H1 (cell line): Measurements from ENCODE around the gene MACC1. TPM values are rescaled to one million over a fixed set of nuclear protein-coding genes. Genes with fewer than 3 reads are reported as not detected.

Source experiments
- CTCF ChIA-PET: fragments of 300-600 bp; sonication (Branson Sonifier 250); formaldehyde crosslinking; loops from one replicate; lab custom pipeline; 2021; ENCODE audit not compliant: partially characterized antibody; lab: Charles Lee
- POLR2A ChIA-PET: fragments of 300-600 bp; sonication (Branson Sonifier 250); formaldehyde crosslinking; loops from one replicate; lab custom pipeline; 2021; ENCODE audit warnings: inconsistent platforms; ENCODE audit not compliant: partially characterized antibody; lab: Charles Lee
- DNase-seq, 2 experiments: peaks; one replicate each; pipeline versions ENCODE4 v3.0.0 to v3.0.0-alpha.2; 2010 to 2022; ENCODE audit warnings: low spot score in 2 of 2, low read depth in 1 of 2, mixed read lengths in 1 of 2
- FAIRE-seq: peaks from 2 replicates; lab custom pipeline; 2011; peaks lifted over from hg19 to GRCh38; lab: Jason Lieb, UNC
- H2AFZ ChIP-seq: 2 replicates; pipeline ENCODE4 v1.8.1; 2012; ENCODE audit warnings: low read length, inconsistent platforms
- H2AK5ac ChIP-seq: 2 replicates; pipeline ENCODE4 v1.6.1; 2013; ENCODE audit warnings: low read depth, low read length
- H2BK120ac ChIP-seq: replicated peaks from 2 replicates; pipeline ENCODE3; 2013; ENCODE audit warnings: low read depth, low read length, inconsistent platforms
- H2BK12ac ChIP-seq: 2 replicates; pipeline ENCODE4 v1.6.1; 2013; ENCODE audit warnings: low read depth, low read length
- H2BK15ac ChIP-seq: 2 replicates; pipeline ENCODE4 v1.6.1; 2013; ENCODE audit warnings: low read length
- H2BK20ac ChIP-seq: 2 replicates; pipeline ENCODE4 v1.6.1; 2013; ENCODE audit warnings: low read length
- H2BK5ac ChIP-seq: 2 replicates; pipeline ENCODE4 v1.6.1; 2013; ENCODE audit warnings: low read depth, low read length
- H3K14ac ChIP-seq: 2 replicates; pipeline ENCODE4 v1.6.1; 2013; ENCODE audit warnings: inconsistent platforms; ENCODE audit not compliant: insufficient read length
- H3K18ac ChIP-seq: 2 replicates; pipeline ENCODE4 v1.6.1; 2013; ENCODE audit warnings: low read length; ENCODE audit errors: extremely low read depth
- H3K23ac ChIP-seq: 2 replicates; pipeline ENCODE4 v1.6.1; 2013; ENCODE audit warnings: inconsistent platforms; ENCODE audit not compliant: insufficient read length
- H3K23me2 ChIP-seq: 2 replicates; pipeline ENCODE4 v1.6.1; 2013; ENCODE audit warnings: low read depth, low read length
- H3K27ac ChIP-seq: 2 replicates; pipeline ENCODE4 v1.6.1; 2011; ENCODE audit warnings: low read depth, low read length, inconsistent platforms
- H3K27me3 ChIP-seq, 4 experiments: replicated peaks in 1 of 4; 1 replicate in 1 of 4; 2 replicates in 3 of 4; pipeline versions ENCODE4 v1.6.1 to v1.8.1; 2011 to 2013; ENCODE audit warnings: low read length in 3 of 4, mild to moderate bottlenecking in 3 of 4, inconsistent platforms in 2 of 4, mixed read lengths in 2 of 4, moderate library complexity in 1 of 4; ENCODE audit not compliant: control insufficient read depth in 3 of 4, insufficient read depth in 3 of 4; ENCODE audit errors: extremely low read depth in 1 of 4
- H3K36me3 ChIP-seq, 4 experiments: 2 replicates each; pipeline versions ENCODE4 v1.6.1 to v1.8.1; 2011 to 2013; ENCODE audit warnings: mild to moderate bottlenecking in 4 of 4, low read length in 3 of 4, moderate library complexity in 2 of 4, control low read depth in 1 of 4, inconsistent platforms in 1 of 4; ENCODE audit not compliant: insufficient read depth in 4 of 4, control insufficient read depth in 2 of 4
- H3K4ac ChIP-seq: replicated peaks from 2 replicates; pipeline ENCODE3; 2013; ENCODE audit warnings: low read length, low read depth, mixed read lengths, inconsistent platforms; ENCODE audit not compliant: insufficient read length
- H3K4me1 ChIP-seq, 4 experiments: replicated peaks in 1 of 4; 1 replicate in 1 of 4; 2 replicates in 3 of 4; pipeline versions ENCODE4 v1.6.1 to v1.8.1; 2011 to 2013; ENCODE audit warnings: low read length in 3 of 4, inconsistent platforms in 2 of 4, mixed read lengths in 1 of 4; ENCODE audit not compliant: insufficient read depth in 4 of 4, control insufficient read depth in 3 of 4
- H3K4me2 ChIP-seq, 2 experiments: 2 replicates each; pipeline versions ENCODE4 v1.6.1 to v1.8.1; 2011 to 2013; ENCODE audit warnings: low read depth in 2 of 2, low read length in 2 of 2, control low read depth in 1 of 2, inconsistent platforms in 1 of 2, mild to moderate bottlenecking in 1 of 2; ENCODE audit not compliant: insufficient read depth in 1 of 2
- H3K4me3 ChIP-seq, 4 experiments: fragments of 200-600, 300-600 bp in 1 of 4; sonication (generic), shearing (Covaris generic), sonication (Bioruptor Twin) in 1 of 4; 2 replicates each; pipeline versions ENCODE4 v1.5.1 to v1.8.1; 2011 to 2016; ENCODE audit warnings: low read length in 4 of 4, low read depth in 3 of 4, control low read depth in 2 of 4, inconsistent platforms in 2 of 4, mild to moderate bottlenecking in 2 of 4, mixed read lengths in 1 of 4, moderate library complexity in 1 of 4; ENCODE audit not compliant: insufficient read depth in 2 of 4; ENCODE audit errors: extremely low read depth in 1 of 4
- H3K56ac ChIP-seq: replicated peaks from 2 replicates; pipeline ENCODE3; 2013; ENCODE audit warnings: low read depth, mild to moderate bottlenecking, mixed read lengths, low read length, inconsistent platforms; ENCODE audit not compliant: insufficient read length
- H3K79me1 ChIP-seq: 2 replicates; pipeline ENCODE4 v1.6.1; 2013; ENCODE audit warnings: low read depth, low read length, control low read depth
- H3K79me2 ChIP-seq, 2 experiments: 2 replicates each; pipeline versions ENCODE4 v1.6.1 to v1.8.1; 2012 to 2013; ENCODE audit warnings: low read length in 2 of 2, mild to moderate bottlenecking in 2 of 2, inconsistent platforms in 1 of 2; ENCODE audit not compliant: insufficient read depth in 2 of 2, control insufficient read depth in 1 of 2
- H3K9ac ChIP-seq, 4 experiments: replicated peaks in 1 of 4; 1 replicate in 1 of 4; 2 replicates in 3 of 4; pipeline versions ENCODE4 v1.6.1 to v1.8.1; 2011 to 2013; ENCODE audit warnings: low read depth in 3 of 4, low read length in 3 of 4, control low read depth in 2 of 4, mild to moderate bottlenecking in 2 of 4, moderate library complexity in 2 of 4, inconsistent platforms in 1 of 4; ENCODE audit errors: extremely low read depth in 1 of 4
- H3K9me3 ChIP-seq, 2 experiments: 2 replicates each; pipeline versions ENCODE4 v1.6.1 to v1.8.1; 2012 to 2013; ENCODE audit warnings: mild to moderate bottlenecking in 2 of 2, moderate library complexity in 2 of 2, control low read depth in 1 of 2, inconsistent platforms in 1 of 2, low read depth in 1 of 2, low read length in 1 of 2, mixed read lengths in 1 of 2; ENCODE audit not compliant: insufficient read depth in 2 of 2
- H4K20me1 ChIP-seq, 2 experiments: replicated peaks in 1 of 2; 2 replicates each; pipeline versions ENCODE3 to v1.8.1; 2011 to 2013; ENCODE audit warnings: inconsistent platforms in 2 of 2, low read length in 2 of 2, mild to moderate bottlenecking in 1 of 2; ENCODE audit not compliant: insufficient read depth in 2 of 2, control insufficient read depth in 1 of 2
- H4K5ac ChIP-seq: 2 replicates; pipeline ENCODE4 v1.6.1; 2013; ENCODE audit warnings: low read length, low read depth, mixed read lengths, inconsistent platforms; ENCODE audit not compliant: insufficient read length
- H4K8ac ChIP-seq: 2 replicates; pipeline ENCODE4 v1.8.0; 2013; ENCODE audit warnings: mild to moderate bottlenecking, moderate library complexity, low read length, inconsistent platforms; ENCODE audit not compliant: insufficient read depth; ENCODE audit errors: extremely low read depth
- H4K91ac ChIP-seq: replicated peaks from 2 replicates; pipeline ENCODE3; 2013; ENCODE audit warnings: low read length, mixed read lengths, inconsistent platforms; ENCODE audit not compliant: insufficient read length
- BCL11A ChIP-seq, 2 experiments: IDR thresholded peaks; one replicate each; pipeline ENCODE4 v1.6.1; 2011; ENCODE audit warnings: low read depth in 2 of 2, low read length in 2 of 2, mild to moderate bottlenecking in 2 of 2
- CBX8 ChIP-seq: fragments of 300-800, 300-1000 bp; sonication (generic); IDR thresholded peaks from 2 replicates; pipeline ENCODE4 v1.7.1; 2016; ENCODE audit warnings: low read depth, low read length, borderline replicate concordance
- CREB1 ChIP-seq: IDR thresholded peaks from 2 replicates; pipeline ENCODE4 v1.6.1; 2012; ENCODE audit warnings: inconsistent platforms
- EP300 ChIP-seq, 2 experiments: IDR thresholded peaks; 1 replicate in 1 of 2; 2 replicates in 1 of 2; pipeline ENCODE4 v1.6.1; 2011 to 2012; ENCODE audit warnings: low read depth in 2 of 2, low read length in 2 of 2, mild to moderate bottlenecking in 2 of 2, borderline replicate concordance in 1 of 2, inconsistent platforms in 1 of 2, moderate library complexity in 1 of 2
- EZH2 ChIP-seq: fragments of 200-600 bp; sonication (generic); IDR thresholded peaks from 2 replicates; pipeline ENCODE4 v1.7.1; 2012; ENCODE audit warnings: low read depth, mild to moderate bottlenecking, moderate library complexity, low read length, inconsistent platforms; ENCODE audit not compliant: severe bottlenecking
- MAFK ChIP-seq: IDR thresholded peaks from 2 replicates; pipeline ENCODE4 v1.6.1; 2012; ENCODE audit warnings: low read depth, mild to moderate bottlenecking, improper control_type of control experiment, low read length
- POU5F1 ChIP-seq: IDR thresholded peaks from 2 replicates; pipeline ENCODE4 v1.6.1; 2011; ENCODE audit warnings: low read depth, mild to moderate bottlenecking, low read length, moderate library complexity
- SIX5 ChIP-seq: IDR thresholded peaks from 2 replicates; pipeline ENCODE4 v1.6.1; 2011; ENCODE audit warnings: mild to moderate bottlenecking, low read depth, low read length
- WGBS, 2 experiments: shearing (Covaris generic) in 1 of 2; methylation state at CpG; one replicate each; pipeline versions ENCODE4 v1.1.6 to v1.1.7; 2013 to 2015; ENCODE audit warnings: low lambda C conversion rate in 2 of 2, mixed read lengths in 2 of 2, inconsistent platforms in 1 of 2, low coverage in 1 of 2, missing lambda C conversion rate in 1 of 2; ENCODE audit not compliant: insufficient replicate concordance in 2 of 2, insufficient coverage in 1 of 2, insufficient read length in 1 of 2; ENCODE audit errors: extremely low coverage in 1 of 2, missing lambda C conversion rate in 1 of 2; 5-methylcytosine and 5-hydroxymethylcytosine counted together
- polyA plus RNA-seq, 7 experiments: library from polyadenylated mRNA; depleted of rRNA in 3 of 7; stranded (reverse) in 5 of 7; unstranded in 2 of 7; fragments of >200 nt in 5 of 7; fragments of 200-250 nt in 2 of 7; gene quantifications; 1 replicate in 5 of 7; 2 replicates in 1 of 7; 4 replicates in 1 of 7; pipeline versions ENCODE4 v1.2.1 to v1.2.3, GENCODE V29; 2011 to 2013; ENCODE audit warnings: missing spikeins in 2 of 7, mixed read lengths in 2 of 7
- total RNA-seq: library from RNA; stranded (reverse); fragmentation: NEBNext Ultra II Directional; extraction: Animal tissue kit (Norgen Biotek cat#: 25700); gene quantifications from 2 replicates; pipeline ENCODE4 v1.2.1, GENCODE V29; 2021

The MACC1 gene
- total and polyA plus RNA-seq, 2 of the 8 experiments (the other 6 are each of a cell fraction or from before 2014, with no cell fraction given), result 2.0 to 17.2 TPM

DNA sequence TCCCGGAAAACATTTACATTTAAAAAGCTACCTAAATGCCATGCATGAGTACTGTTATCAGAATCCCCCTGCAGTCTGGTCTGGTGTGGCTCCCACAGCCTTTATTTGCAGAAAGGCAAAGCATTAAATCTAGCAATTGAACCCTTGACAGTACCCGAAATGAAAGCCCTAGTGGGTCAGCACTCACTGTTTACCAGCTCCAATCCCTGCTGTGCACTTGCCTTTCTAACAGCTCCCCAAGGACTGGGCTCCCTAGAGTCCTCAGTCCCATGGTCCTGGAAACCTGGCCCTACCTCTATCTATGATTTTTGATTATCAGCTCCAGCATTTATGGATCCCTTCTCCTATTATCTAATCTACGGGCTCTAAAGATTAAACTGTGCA lies 1.9 kb upstream of the MACC1 start:
- Histone ChIP-seq H3K9me3 (no peaks in the 10 kb centered on the region), H3K27me3 (no peaks in the 10 kb centered on the region), H3K79me2 (0 out of 4 replicates have a peak, but pooled peaks cover 0 to 7% of the 10 kb centered on the region in 2 experiments), H2AK5ac (no peak overlapping the region), H3K4ac (no peak overlapping the region), H4K5ac (no peak overlapping the region), H3K4me3 (no peak overlapping the region), H2BK120ac (no peak overlapping the region), H2AFZ (no peak overlapping the region), H3K27ac (no peak overlapping the region), H3K18ac (no peak overlapping the region), H2BK20ac (no peak overlapping the region; the same call in 1 of the 2 replicates), H3K56ac (no peak overlapping the region), H3K4me2 (no peak overlapping the region), H3K23ac (no peak overlapping the region), H3K14ac (no peak overlapping the region), H4K8ac (no peak overlapping the region), H2BK5ac (no peak overlapping the region), H4K91ac (no peak overlapping the region), H3K23me2 (no peaks in the 10 kb centered on the region), H2BK15ac (no peak overlapping the region), H4K20me1 (no peaks in the 10 kb centered on the region), H3K9ac (no peak overlapping the region), H3K4me1 (peaks cover 0 to 8% (median 7%) of the 10 kb centered on the region in 4 experiments; a peak in 4 of 7 replicates), H2BK12ac (no peak overlapping the region; the same call in none of the 2 replicates), H3K79me1 (no peaks in the 10 kb centered on the region), H3K36me3 (no peaks in the 10 kb centered on the region)
- no peak for DNase-seq
- FAIRE-seq, result no peak
- POLR2A ChIA-PET, result interaction anchor here (0.6 to 1.4 kb wide), 4 partner anchors 12 to 235 kb away, joined by 3 to 4 read pairs (median 3); no protein-coding TSS in a partner anchor
- WGBS, 2 experiments, result 84% methylated on average over 3 of the region's 3 CpGs; no CpG with 5 or more reads in 1 of the 2 experiments
- CTCF ChIA-PET, result interaction anchor here (0.9 to 2.0 kb wide), 3 partner anchors 18 to 388 kb away, joined by 3 to 9 read pairs (median 5); no protein-coding TSS in a partner anchor
- TF ChIP-seq CBX8, result no peak
- TF ChIP-seq BCL11A (IDR thresholded peaks at IDR 0.05; ENCODE audit: low read depth in 2 of 2, low read length in 2 of 2), result no peak
- no peak for TF ChIP-seq SIX5
- TF ChIP-seq CREB1, result no peak
- no peak for TF ChIP-seq EP300 (IDR thresholded peaks at IDR 0.05; ENCODE audit: borderline replicate concordance in 1 of 2, low read depth in 2 of 2, low read length in 2 of 2)
- TF ChIP-seq MAFK, result no peak
- TF ChIP-seq EZH2, result no peak
- TF ChIP-seq POU5F1, result no peak
